ENCODE data around the gene AMH.
A peak's percentile ranks its signal among the peaks of the same experiment; 100 is the strongest.

Gene AMH

GRCh38 chr19:2287585-2288337 is 38.6 kb downstream of the AMH start:
- no peak for DNase-seq (ENCODE audit: low read depth in 2 of 2)

GRCh38 chr19:2288338-2288817 is 39.3 kb downstream of the AMH start:
- DNase-seq (ENCODE audit: low read depth in 2 of 2): no peak

- no peak for DNase-seq (ENCODE audit: low read depth in 2 of 2)
Observed at GRCh38 chr19:2288818-2289713, 39.9 kb downstream of the AMH start.

- no peak for DNase-seq (ENCODE audit: low read depth in 2 of 2)
Observed at GRCh38 chr19:2289714-2290435, 40.8 kb downstream of the AMH start.

- no peak for DNase-seq (ENCODE audit: low read depth in 2 of 2)
Observed at GRCh38 chr19:2290441-2291184, 41.5 kb downstream of the AMH start.

- no peak for DNase-seq (ENCODE audit: low read depth in 2 of 2)
Observed at GRCh38 chr19:2291185-2291751, 42.1 kb downstream of the AMH start.

- peak in 1 of 2 experiments; percentile 36 for DNase-seq (ENCODE audit: low read depth in 2 of 2)
Observed at GRCh38 chr19:2294687-2295335, 45.7 kb downstream of the AMH start.

GRCh38 chr19:2296141-2296540 is 47.0 kb downstream of the AMH start:
- DNase-seq (ENCODE audit: low read depth in 2 of 2): no peak

- DNase-seq (ENCODE audit: low read depth in 2 of 2): no peak
Observed at GRCh38 chr19:2300533-2300932, 51.4 kb downstream of the AMH start.

Measured in fibroblast of skin of left biceps (primary cell).